GM20000 (cell line): ENCODE measurements around the gene MROH2A.
"Not testable (repeated sequence)": the region's sequence is repeated elsewhere in the genome, so short reads cannot be mapped to it uniquely, and the experiment has no call there.

Experiments used
- DNase-seq: peaks from one replicate; pipeline ENCODE4 v3.0.0; 2012; ENCODE audit warnings: low spot score
- CTCF ChIP-seq: IDR thresholded peaks from 2 replicates; pipeline ENCODE4 v1.5.1; 2012; ENCODE audit warnings: mild to moderate bottlenecking, control low read depth; ENCODE audit errors: extremely low read depth, missing control alignments

The MROH2A gene

DNA sequence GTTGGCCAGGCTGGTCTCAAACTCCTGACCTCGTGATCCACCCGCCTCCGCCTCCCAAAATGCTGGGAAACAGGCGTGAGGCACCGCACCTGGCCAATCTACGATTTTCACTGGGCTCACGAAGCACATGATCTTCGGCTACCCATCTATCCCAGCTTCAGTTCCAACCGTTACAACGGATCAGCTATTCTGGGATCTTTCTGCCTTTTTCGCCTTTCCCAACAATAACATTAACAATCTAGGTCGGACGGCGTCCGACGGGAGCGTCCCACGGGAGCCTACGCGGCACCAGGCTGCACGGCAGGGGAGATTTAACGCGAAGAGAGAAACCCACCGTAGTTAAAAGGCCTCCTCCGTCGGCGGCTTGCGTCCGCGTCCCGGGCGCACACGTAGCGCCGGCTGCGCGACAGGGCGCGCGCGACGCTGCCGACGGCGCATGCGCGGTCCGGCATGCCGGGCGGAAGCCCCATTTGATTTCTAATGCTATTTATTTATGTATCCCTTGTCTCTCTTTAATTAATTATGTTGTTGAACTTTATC lies 89.9 kb downstream of the MROH2A start, which contains the start of gene MSL3B:
TSS of gene MSL3B (minus strand) at position 394 of the 540 bp plus-strand sequence.
- DNase-seq, result peak; percentile 88
- no peak for TF ChIP-seq CTCF

DNA sequence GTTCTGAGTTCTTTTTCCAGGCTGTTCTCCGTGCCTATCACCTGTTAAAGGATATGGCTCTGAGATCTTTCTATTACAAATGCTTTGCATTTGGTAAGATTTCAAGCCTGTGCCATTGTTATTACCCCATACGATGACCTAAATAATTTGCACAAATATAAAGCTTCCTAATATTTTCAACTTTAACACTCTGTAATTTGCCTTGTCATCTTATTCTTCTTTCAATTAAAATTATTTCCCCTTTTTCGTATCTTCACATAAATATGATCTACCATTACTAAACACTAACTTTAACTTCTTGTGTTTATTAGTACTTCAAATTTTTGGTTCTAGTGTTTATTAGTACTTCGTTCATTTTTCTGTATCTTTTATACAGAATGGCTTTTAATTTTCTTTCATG lies 93.3 kb downstream of the MROH2A start:
- no peak for TF ChIP-seq CTCF
- no peak for DNase-seq

DNA sequence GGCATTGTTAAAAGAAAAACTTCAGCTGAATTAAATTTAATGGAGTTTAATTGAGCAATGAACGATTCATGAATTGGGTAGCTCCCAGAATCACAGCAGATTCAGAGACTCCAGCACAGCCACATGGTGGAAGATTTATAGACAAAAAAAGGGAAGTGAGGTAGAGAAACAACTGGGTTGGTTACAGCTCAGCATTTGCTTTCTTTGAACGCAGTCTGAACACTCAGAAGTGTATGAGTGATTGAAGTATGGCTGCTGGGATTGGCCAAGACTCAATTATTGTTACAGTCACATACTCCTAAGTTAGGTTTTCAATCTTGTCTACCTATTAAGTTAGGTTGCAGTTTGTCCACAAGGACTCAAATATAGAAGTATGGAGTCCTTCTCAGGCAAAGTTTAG lies 94.0 kb downstream of the MROH2A start:
- DNase-seq, result not testable (repeated sequence)

GRCh38 chr2:233882353-233882752 lies 104.2 kb downstream of the MROH2A start:
- no peak for TF ChIP-seq CTCF
- DNase-seq, result no peak
